Activated T-cell treated with anti-CD3 and anti-CD28 coated beads for 4 hours (primary cell): ENCODE measurements around the gene TRIM8.
"Not testable (repeated sequence)": the region's sequence is repeated elsewhere in the genome, so short reads cannot be mapped to it uniquely, and the experiment has no call there.

Experiments used
- DNase-seq: peaks from one replicate; pipeline ENCODE4 v3.0.0-alpha.2; 2020

The TRIM8 gene

GRCh38 chr10:102650655-102651454 lies 6.6 kb downstream of the TRIM8 start:
- DNase-seq: no peak

- DNase-seq: no peak
These were observed 7.3 kb downstream of the TRIM8 start for GRCh38 chr10:102651455-102652169.

- DNase-seq: no peak
These were observed 8.1 kb downstream of the TRIM8 start for GRCh38 chr10:102652170-102652916.

- DNase-seq: no peak
These were observed 8.8 kb downstream of the TRIM8 start for GRCh38 chr10:102653060-102653459.

- DNase-seq: no peak
These were observed 10.3 kb downstream of the TRIM8 start for GRCh38 chr10:102654566-102654965.

- DNase-seq: no peak
These were observed 10.7 kb downstream of the TRIM8 start for GRCh38 chr10:102654969-102655368.

- DNase-seq: no peak
These were observed 11.7 kb downstream of the TRIM8 start for GRCh38 chr10:102656026-102656425.

- DNase-seq: no peak
These were observed 12.6 kb downstream of the TRIM8 start for GRCh38 chr10:102656791-102657371.

- DNase-seq: no peak
These were observed 13.2 kb downstream of the TRIM8 start for GRCh38 chr10:102657451-102657850.

- DNase-seq: no peak
These were observed 13.9 kb downstream of the TRIM8 start for GRCh38 chr10:102657984-102658724.

GRCh38 chr10:102658802-102659201 lies 14.5 kb downstream of the TRIM8 start:
- DNase-seq: no peak

- peak; percentile 33 for DNase-seq
These were observed 16.8 kb downstream of the TRIM8 start for GRCh38 chr10:102660888-102661657.

GRCh38 chr10:102661658-102662028 lies 17.4 kb downstream of the TRIM8 start:
- no peak for DNase-seq

- no peak for DNase-seq
These were observed 21.7 kb downstream of the TRIM8 start for GRCh38 chr10:102665904-102666509.

GRCh38 chr10:102667411-102667810 lies 23.1 kb downstream of the TRIM8 start:
- DNase-seq: not testable (repeated sequence)

- DNase-seq: no peak
These were observed 24.2 kb downstream of the TRIM8 start for GRCh38 chr10:102668326-102669107.

- no peak for DNase-seq
These were observed 25.2 kb downstream of the TRIM8 start for GRCh38 chr10:102669206-102670064.

GRCh38 chr10:102670065-102670670 lies 25.9 kb downstream of the TRIM8 start:
- DNase-seq: no peak

GRCh38 chr10:102670871-102671434 lies 26.7 kb downstream of the TRIM8 start:
- DNase-seq: no peak
